SK-N-SH treated with all-trans-retinoic acid at 6 μM for 48 hours (cell line): ENCODE data around the gene CERK.

Source experiments
- ATAC-seq: fragments of 200-7000 bp; cut with Tn5 transposase; 3 replicates; pipeline ENCODE4 v1.9.1; 2020; ENCODE audit warnings: mild to moderate bottlenecking, moderate library complexity
- ARNTL ChIP-seq: fragments of 450-650 bp; formaldehyde crosslinking; IDR thresholded peaks from 2 replicates; pipeline ENCODE4 v1.5.0; 2020; ENCODE audit warnings: low read depth, mild to moderate bottlenecking, moderate library complexity, borderline replicate concordance
- BACH2 ChIP-seq: fragments of 250-450 bp; sonication (Bioruptor Pico); IDR thresholded peaks from 2 replicates; pipeline ENCODE4 v1.9.0; 2021; ENCODE audit warnings: mild to moderate bottlenecking, borderline replicate concordance
- CREB5 ChIP-seq: fragments of 250-450 bp; sonication (Bioruptor Pico); IDR thresholded peaks from 2 replicates; pipeline ENCODE4 v1.5.1; 2020; ENCODE audit warnings: low read depth, mild to moderate bottlenecking, moderate library complexity
- CSDC2 ChIP-seq: fragments of 250-450 bp; sonication (Bioruptor Pico); IDR thresholded peaks from 2 replicates; pipeline ENCODE4 v1.5.0; 2020; ENCODE audit warnings: mild to moderate bottlenecking, moderate library complexity
- ESRRG ChIP-seq: fragments of 250-450 bp; sonication (Bioruptor Pico); IDR thresholded peaks from 2 replicates; pipeline ENCODE4 v1.6.1; 2021; ENCODE audit warnings: mild to moderate bottlenecking
- OSR1 ChIP-seq: fragments of 250-450 bp; sonication (Bioruptor Pico); IDR thresholded peaks from 2 replicates; pipeline ENCODE4 v1.8.0; 2022; ENCODE audit warnings: moderate library complexity, mild to moderate bottlenecking, inconsistent platforms
- PATZ1 ChIP-seq: fragments of 250-450 bp; sonication (Bioruptor Pico); IDR thresholded peaks from 2 replicates; pipeline ENCODE4 v1.8.0; 2020; ENCODE audit warnings: mild to moderate bottlenecking, moderate library complexity, borderline replicate concordance
- POU6F1 ChIP-seq: fragments of 250-450 bp; sonication (Bioruptor Pico); IDR thresholded peaks from 2 replicates; pipeline ENCODE4 v1.8.0; 2021; ENCODE audit warnings: low read depth, mild to moderate bottlenecking, moderate library complexity, borderline replicate concordance
- SNAI2 ChIP-seq: fragments of 250-450 bp; sonication (Bioruptor Pico); IDR thresholded peaks from 2 replicates; pipeline ENCODE4 v1.5.0; 2020; ENCODE audit warnings: mild to moderate bottlenecking, moderate library complexity
- TCF4 ChIP-seq: fragments of 250-450 bp; sonication (Bioruptor Pico); IDR thresholded peaks from 2 replicates; pipeline ENCODE4 v1.8.0; 2021; ENCODE audit warnings: mild to moderate bottlenecking, moderate library complexity, borderline replicate concordance
- TOX ChIP-seq: fragments of 250-450 bp; sonication (Bioruptor Pico); IDR thresholded peaks from 2 replicates; pipeline ENCODE4 v1.8.0; 2021; ENCODE audit warnings: mild to moderate bottlenecking, moderate library complexity, borderline replicate concordance
- TSHZ2 ChIP-seq: fragments of 250-450 bp; sonication (Bioruptor Pico); IDR thresholded peaks from 2 replicates; pipeline ENCODE4 v1.5.0; 2020; ENCODE audit warnings: mild to moderate bottlenecking, moderate library complexity
- ZC3H10 ChIP-seq: fragments of 250-450 bp; sonication (Bioruptor Pico); IDR thresholded peaks from 2 replicates; pipeline ENCODE4 v1.5.1; 2021; ENCODE audit warnings: mild to moderate bottlenecking, moderate library complexity
- ZFP3 ChIP-seq: fragments of 250-450 bp; sonication (Bioruptor Pico); IDR thresholded peaks from 2 replicates; pipeline ENCODE4 v1.5.0; 2020; ENCODE audit warnings: mild to moderate bottlenecking, moderate library complexity
- ZFP30 ChIP-seq: fragments of 450-650 bp; formaldehyde crosslinking; IDR thresholded peaks from 2 replicates; pipeline ENCODE4 v1.5.0; 2022; ENCODE audit warnings: mild to moderate bottlenecking, moderate library complexity
- ZNF565 ChIP-seq: fragments of 450-650 bp; formaldehyde crosslinking; conservative IDR thresholded peaks from 2 replicates; pipeline ENCODE4 v1.5.0; 2020; ENCODE audit warnings: low read depth, mild to moderate bottlenecking, moderate library complexity
- ZNF70 ChIP-seq: fragments of 450-650 bp; formaldehyde crosslinking; IDR thresholded peaks from 2 replicates; pipeline ENCODE4 v1.5.0; 2020; ENCODE audit warnings: mild to moderate bottlenecking, moderate library complexity
- ZNF8 ChIP-seq: fragments of 450-650 bp; formaldehyde crosslinking; IDR thresholded peaks from 2 replicates; pipeline ENCODE4 v1.5.0; 2020; ENCODE audit warnings: mild to moderate bottlenecking, moderate library complexity

Gene CERK

GRCh38 chr22:46678003-46678657, 59.9 kb downstream of the CERK start:
- TF ChIP-seq TCF4 (CRISPR knock-in tag), result no peak
- no peak for TF ChIP-seq ARNTL (CRISPR knock-in tag)
- TF ChIP-seq, all 23 proteins: peak for 0
- ATAC-seq, result no peak

- no peak for ATAC-seq
- TF ChIP-seq TSHZ2 (CRISPR knock-in tag), result no peak
- no peak for TF ChIP-seq ZFP30
- no peak for TF ChIP-seq ZNF8 (CRISPR knock-in tag)
- no peak for TF ChIP-seq ZC3H10 (CRISPR knock-in tag)
- TF ChIP-seq TCF4 (CRISPR knock-in tag), result no peak
- no peak for TF ChIP-seq POU6F1 (CRISPR knock-in tag)
- no peak for TF ChIP-seq ZFP3
- TF ChIP-seq PATZ1, result no peak
- no peak for TF ChIP-seq ZNF565 (CRISPR knock-in tag)
- no peak for TF ChIP-seq BACH2 (CRISPR knock-in tag)
- TF ChIP-seq SNAI2 (CRISPR knock-in tag), result no peak
- TF ChIP-seq CSDC2 (CRISPR knock-in tag), result no peak
- no peak for TF ChIP-seq TOX (CRISPR knock-in tag)
- TF ChIP-seq ZNF70 (CRISPR knock-in tag), result no peak
- TF ChIP-seq ARNTL (CRISPR knock-in tag), result no peak
- no peak for TF ChIP-seq OSR1
- no peak for TF ChIP-seq CREB5 (CRISPR knock-in tag)
Measured at GRCh38 chr22:46677323-46678002, 60.6 kb downstream of the CERK start.

GRCh38 chr22:46676881-46677280, 61.2 kb downstream of the CERK start:
- ATAC-seq, result no peak
- no peak for TF ChIP-seq ZNF70 (CRISPR knock-in tag)
- no peak for TF ChIP-seq TCF4 (CRISPR knock-in tag)

GRCh38 chr22:46676479-46676878, 61.6 kb downstream of the CERK start:
- no peak for ATAC-seq

More at GRCh38 chr22:46676479-46676878, 61.6 kb downstream of the CERK start:
- TF ChIP-seq ESRRG (CRISPR knock-in tag), result no peak
- no peak for TF ChIP-seq CSDC2 (CRISPR knock-in tag)
- no peak for TF ChIP-seq ZNF70 (CRISPR knock-in tag)
- no peak for TF ChIP-seq TSHZ2 (CRISPR knock-in tag)
- TF ChIP-seq ZC3H10 (CRISPR knock-in tag), result no peak
- no peak for TF ChIP-seq OSR1
